Ovary (tissue), 9 donors: ENCODE measurements around the gene LIFR. TPM values are rescaled to one million over a fixed set of nuclear protein-coding genes. Genes with fewer than 3 reads are reported as not detected.

Source experiments
- DNase-seq, 5 donors: peaks; one replicate each; pipeline ENCODE4 v3.0.0-alpha.2; 2019 to 2020
- H3K27ac ChIP-seq, 2 donors: fragments of 200-600 bp; one replicate each; pipeline versions ENCODE4 v1.5.1 to v1.8.0; 2019 to 2022
- H3K27me3 ChIP-seq: fragments of 200-600 bp; one replicate; pipeline ENCODE4 v1.8.0; 2022
- H3K36me3 ChIP-seq: fragments of 200-600 bp; sonication (generic); one replicate; pipeline ENCODE4 v1.5.1; 2019
- H3K4me1 ChIP-seq: one replicate; pipeline ENCODE4 v1.8.1; 2013; ENCODE audit warnings: mild to moderate bottlenecking, moderate library complexity; ENCODE audit not compliant: insufficient read depth
- H3K4me3 ChIP-seq: fragments of 200-600 bp; sonication (generic); one replicate; pipeline ENCODE4 v1.5.1; 2017
- H3K9me3 ChIP-seq, 2 donors: fragments of 200-600 bp in 1 of 2; sonication (generic) in 1 of 2; one replicate each; pipeline versions ENCODE4 v1.5.1 to v1.8.1; 2013 to 2019; ENCODE audit warnings: mild to moderate bottlenecking in 1 of 2, moderate library complexity in 1 of 2
- CTCF ChIP-seq, 3 donors: fragments of 450-650 bp in 2 of 3; fragments of 200-600 bp in 1 of 3; IDR thresholded peaks; one replicate each; pipeline versions ENCODE4 v1.5.1 to v1.8.0; 2016 to 2022; ENCODE audit warnings: antibody characterized with exemption in 3 of 3, mild to moderate bottlenecking in 1 of 3
- EP300 ChIP-seq: sonication (generic); formaldehyde crosslinking; IDR thresholded peaks from one replicate; pipeline ENCODE4 v1.6.1; 2017; ENCODE audit warnings: antibody characterized with exemption
- POLR2A ChIP-seq: fragments of 450-650 bp; IDR thresholded peaks from one replicate; pipeline ENCODE4 v1.6.1; 2017; ENCODE audit warnings: antibody characterized with exemption, mild to moderate bottlenecking, moderate library complexity
- WGBS, 3 donors: extraction: QIAGEN DNeasy Blood & Tissue Kit in 1 of 3; methylation state at CpG; one replicate each; pipeline versions ENCODE4 v1.1.5 to v1.1.7; 2013 to 2017; 5-methylcytosine and 5-hydroxymethylcytosine counted together
- intact Hi-C, 4 donors: fragments of 100-400 bp; cut with DNase I; formaldehyde crosslinking; loops; one replicate each; pipeline versions ENCODE4 v1.11.0 to v1.15.1; 2022 to 2023
- polyA plus RNA-seq, 2 donors: library from polyadenylated mRNA; stranded (reverse); fragments of 200-250 nt in 1 of 2; fragments of 350-450 nt in 1 of 2; fragmentation: Illumina TruSeq in 1 of 2; extraction: RNeasy Lipid Tissue Mini Kit (QIAGEN cat#74804) in 1 of 2; gene quantifications; one replicate each; pipeline ENCODE4 v1.2.3, GENCODE V29; 2013 to 2014
- total RNA-seq, 7 donors: library from RNA; depleted of rRNA in 2 of 7; stranded (reverse); fragments of >200 nt in 2 of 7; fragmentation: NEBNext Ultra II Directional in 3 of 7; extraction: Animal tissue kit (Norgen Biotek cat#: 25700) in 3 of 7; gene quantifications; one replicate each; pipeline versions ENCODE4 v1.1.0 to v1.2.4, GENCODE V29; 2016 to 2023
- donor health status: DM: no; HTN: no; CAD: no; lungs with moderate emphysema.
- donor health status: DM: no; HTN: no; CAD: no.
- donor health status: Bipolar disorder and iron deficiency.
- donor health status: DM: yes; HTN: yes; CAD: no.
- donor health status: DM: no; HTN: no; CAD: no.
- donor health status: DM: yes; HTN: yes; CAD: no.

Gene LIFR
- total and polyA plus RNA-seq, 9 donors: 17.3 to 143 (median 89.3) TPM

DNA sequence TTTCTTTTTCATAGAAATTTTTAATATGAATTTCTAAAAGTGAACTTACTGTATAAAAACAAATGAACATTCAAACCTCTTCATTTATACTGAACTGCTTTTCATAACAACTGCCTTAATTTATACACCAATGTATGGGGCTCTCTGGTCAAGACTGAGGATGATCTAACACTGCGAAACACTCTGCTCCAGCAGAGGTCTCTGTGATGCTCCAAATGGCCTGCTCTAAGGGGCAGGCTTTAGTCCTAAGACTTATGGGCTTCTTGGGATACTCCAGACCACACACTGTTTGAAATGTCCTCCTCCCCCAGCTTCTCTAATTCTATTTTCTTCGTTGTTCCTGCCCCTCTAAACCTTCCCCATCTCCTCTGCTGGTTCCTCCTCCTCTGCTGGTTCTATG lies 58.5 kb downstream of the LIFR start:
- intact Hi-C loops: no loop called here

DNA sequence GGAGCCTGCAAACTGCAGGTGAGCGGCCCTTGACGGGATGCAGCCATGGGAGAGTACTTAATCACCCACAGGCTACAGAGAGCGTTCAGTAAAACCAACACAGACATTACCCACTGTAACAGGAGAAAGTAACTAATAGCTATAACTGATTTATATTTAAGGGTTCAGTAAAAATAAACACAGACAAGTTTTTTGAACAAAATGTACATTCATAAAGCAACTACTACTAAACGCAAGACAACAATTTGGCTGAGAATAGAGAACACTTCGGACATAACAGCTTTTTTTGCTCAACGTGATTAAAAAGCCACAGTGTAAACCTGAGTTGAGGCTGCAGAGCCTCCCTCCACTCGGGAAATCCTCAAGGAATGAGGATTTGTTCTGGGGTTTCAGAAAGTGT lies 61.7 kb downstream of the LIFR start:
- no peaks in the 10 kb centered on the region for H3K9me3 ChIP-seq
- DNase-seq: no peak
- no peak overlapping the region for H3K4me3 ChIP-seq
- H3K36me3 ChIP-seq: no peaks in the 10 kb centered on the region
- no peaks in the 10 kb centered on the region for H3K27me3 ChIP-seq
- 45 to 59% (median 50%) methylated on average over 7 of the region's 7 CpGs for WGBS, 3 donors
- peaks cover 1% of the 10 kb centered on the region for H3K4me1 ChIP-seq
- no peak overlapping the region for H3K27ac ChIP-seq
- intact Hi-C loops: no loop called here
- TF ChIP-seq POLR2A: no peak
- TF ChIP-seq CTCF (IDR thresholded peaks at IDR 0.05): no peak
- TF ChIP-seq EP300: no peak

More for the DNA sequence above, 58.5 kb downstream of the LIFR start:
- Histone ChIP-seq H3K4me3 (no peak overlapping the region), H3K9me3 (no peaks in the 10 kb centered on the region), H3K27me3 (no peaks in the 10 kb centered on the region), H3K4me1 (no peaks in the 10 kb centered on the region), H3K36me3 (no peaks in the 10 kb centered on the region), H3K27ac (no peak overlapping the region)
- TF ChIP-seq POLR2A (no peak), CTCF (IDR thresholded peaks at IDR 0.05) (no peak)
- 59 to 70% (median 65%) methylated on average over 2 of the region's 2 CpGs for WGBS, 3 donors
- no peak for DNase-seq

DNA sequence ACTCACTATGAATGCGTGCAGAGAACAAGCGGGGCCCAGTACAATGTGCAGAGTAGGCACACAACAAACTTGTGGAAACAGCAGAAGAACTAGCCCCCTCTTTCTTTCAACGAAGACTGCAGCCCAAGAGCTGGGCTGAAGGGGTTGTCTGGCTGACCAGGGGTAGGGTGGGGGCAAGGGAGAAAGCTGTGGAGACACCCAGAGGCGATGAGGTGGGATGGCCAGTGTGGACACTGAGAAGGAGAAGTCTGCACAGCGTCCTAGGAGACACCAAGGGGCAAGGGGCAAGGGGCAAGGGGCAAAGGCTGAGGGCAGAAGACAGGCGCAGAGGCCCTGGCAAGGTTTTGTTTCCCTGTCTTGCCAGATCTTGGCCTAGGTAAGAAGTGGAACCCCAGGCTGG lies 62.3 kb downstream of the LIFR start:
- no peak for DNase-seq
- peaks cover 1% of the 10 kb centered on the region for H3K4me1 ChIP-seq
- intact Hi-C loops: no loop called here
- no peak overlapping the region for H3K4me3 ChIP-seq
- no peaks in the 10 kb centered on the region for H3K36me3 ChIP-seq
- H3K27ac ChIP-seq: no peak overlapping the region
- TF ChIP-seq CTCF (IDR thresholded peaks at IDR 0.05): no peak
- no peak for TF ChIP-seq POLR2A
- no peak for TF ChIP-seq EP300
- H3K27me3 ChIP-seq: no peaks in the 10 kb centered on the region
- H3K9me3 ChIP-seq: no peaks in the 10 kb centered on the region
- 93 to 95% (median 93%) methylated on average over 6 of the region's 6 CpGs for whole genome bisulfite sequencing, 3 donors

DNA sequence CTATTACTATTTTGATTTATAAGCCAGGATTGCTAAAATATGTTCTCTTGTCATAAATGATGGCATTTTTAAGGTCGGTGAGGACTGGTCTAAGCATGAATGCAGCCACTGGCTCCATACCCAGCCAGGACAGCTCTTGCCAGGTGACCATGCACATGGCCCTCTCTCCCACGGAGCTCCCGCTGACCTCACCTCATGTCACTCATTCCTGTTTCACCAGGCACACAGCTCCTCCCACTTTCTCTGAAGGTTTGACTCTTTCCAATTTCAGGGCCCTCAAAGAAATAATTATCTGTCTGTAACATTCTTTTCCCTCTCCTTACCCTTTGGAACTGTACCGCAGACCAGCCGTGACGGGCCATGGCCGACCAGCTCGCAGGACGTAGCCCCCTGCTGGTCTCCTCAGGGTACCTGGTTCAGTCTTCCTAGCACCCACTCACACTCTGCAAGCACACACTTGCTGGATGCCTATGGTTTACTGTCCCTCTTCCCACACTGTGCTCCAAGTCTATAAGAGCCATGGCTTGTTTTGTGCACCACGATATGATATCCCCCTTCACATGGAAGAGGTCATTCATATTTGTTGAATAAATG lies 72.5 kb downstream of the LIFR start:
- H3K9me3 ChIP-seq: no peaks in the 10 kb centered on the region
- whole genome bisulfite sequencing, 3 donors: 94 to 97% (median 97%) methylated on average over 10 of the region's 10 CpGs
- DNase-seq: no peak
- TF ChIP-seq CTCF (IDR thresholded peaks at IDR 0.05) (no peak), POLR2A (no peak), EP300 (no peak)
- intact Hi-C loops: no loop called here
- peaks cover 1% of the 10 kb centered on the region for H3K4me1 ChIP-seq
- H3K4me3 ChIP-seq: no peak overlapping the region
- no peaks in the 10 kb centered on the region for H3K27me3 ChIP-seq
- H3K27ac ChIP-seq: no peak overlapping the region
- H3K36me3 ChIP-seq: no peaks in the 10 kb centered on the region
